HFFc6 (cell line): Measurements from ENCODE around the gene FATE1. TPM values are rescaled to one million over a fixed set of nuclear protein-coding genes. Genes with fewer than 3 reads are reported as not detected.

Experiments used
- DNase-seq: peaks from one replicate; pipeline ENCODE4 v3.0.0-alpha.2; 2018
- H3K27ac Mint-ChIP-seq: 2 replicates; pipeline ENCODE4 v1.8.0; 2020; ENCODE audit warnings: mild to moderate bottlenecking, mixed read lengths
- H3K27me3 Mint-ChIP-seq: 2 replicates; pipeline ENCODE4 v1.8.0; 2021; ENCODE audit warnings: mild to moderate bottlenecking, moderate library complexity, mixed read lengths; ENCODE audit not compliant: insufficient read depth
- H3K36me3 Mint-ChIP-seq: 2 replicates; pipeline ENCODE4 v1.8.0; 2021; ENCODE audit warnings: low read depth, mixed read lengths
- H3K4me1 Mint-ChIP-seq: 2 replicates; pipeline ENCODE4 v1.8.0; 2020; ENCODE audit warnings: low read depth, mixed read lengths
- H3K4me3 Mint-ChIP-seq: 2 replicates; pipeline ENCODE4 v1.8.0; 2020; ENCODE audit warnings: mild to moderate bottlenecking, moderate library complexity, mixed read lengths
- H3K9me3 Mint-ChIP-seq: 2 replicates; pipeline ENCODE4 v1.8.0; 2020; ENCODE audit warnings: mild to moderate bottlenecking, mixed read lengths
- CTCF ChIP-seq: fragments of 200-600 bp; sonication (generic); IDR thresholded peaks from 2 replicates; pipeline ENCODE4 v1.5.0; 2021; ENCODE audit warnings: antibody characterized with exemption, mild to moderate bottlenecking
- total RNA-seq, 6 experiments: library from RNA; stranded (reverse); fragmentation: NEBNext Ultra II Directional; extraction: Animal tissue kit (Norgen Biotek cat#: 25700); gene quantifications; 2 replicates in 1 of 6; 3 replicates in 5 of 6; pipeline ENCODE4 v1.2.3, GENCODE V29; 2021

FATE1 gene
- total RNA-seq, 6 experiments from 2014 or later = not detected

- no peak for DNase-seq
- no peak overlapping the region for H3K27ac Mint-ChIP-seq
Measured at GRCh38 chrX:151742311-151742710, 26.5 kb downstream of the FATE1 start.

GRCh38 chrX:151743651-151744470 is 28.0 kb downstream of the FATE1 start:
- no peak for TF ChIP-seq CTCF
- H3K27me3 Mint-ChIP-seq = no peaks in the 10 kb centered on the region; the same call in 1 of the 2 replicates
- no peak for DNase-seq
- no peaks in the 10 kb centered on the region for H3K4me1 Mint-ChIP-seq
- no peak overlapping the region for H3K4me3 Mint-ChIP-seq
- H3K27ac Mint-ChIP-seq = no peak overlapping the region
- no peaks in the 10 kb centered on the region for H3K36me3 Mint-ChIP-seq
- H3K9me3 Mint-ChIP-seq = peaks cover 5% of the 10 kb centered on the region; the same call in 1 of the 2 replicates

More at GRCh38 chrX:151742311-151742710, 26.5 kb downstream of the FATE1 start:
- Mint-ChIP-seq H3K4me3 (no peak overlapping the region), H3K27me3 (no peaks in the 10 kb centered on the region; the same call in 1 of the 2 replicates), H3K36me3 (no peaks in the 10 kb centered on the region; the same call in 1 of the 2 replicates), H3K9me3 (peaks cover 8% of the 10 kb centered on the region), H3K4me1 (no peaks in the 10 kb centered on the region)
- TF ChIP-seq CTCF = no peak

- Mint-ChIP-seq H3K27me3 (no peaks in the 10 kb centered on the region; the same call in 1 of the 2 replicates), H3K9me3 (peaks cover 5% of the 10 kb centered on the region; the same call in 1 of the 2 replicates), H3K4me3 (no peak overlapping the region)
Measured at GRCh38 chrX:151745651-151746050, 29.8 kb downstream of the FATE1 start.

GRCh38 chrX:151746502-151746901 is 30.7 kb downstream of the FATE1 start:
- Mint-ChIP-seq H3K9me3 (peaks cover 5% of the 10 kb centered on the region; the same call in 1 of the 2 replicates), H3K36me3 (no peaks in the 10 kb centered on the region), H3K4me3 (no peak overlapping the region), H3K4me1 (no peaks in the 10 kb centered on the region), H3K27ac (no peak overlapping the region), H3K27me3 (no peaks in the 10 kb centered on the region; the same call in 1 of the 2 replicates)
- TF ChIP-seq CTCF = no peak
- no peak for DNase-seq

More at GRCh38 chrX:151745651-151746050, 29.8 kb downstream of the FATE1 start:
- no peaks in the 10 kb centered on the region for H3K36me3 Mint-ChIP-seq
- no peaks in the 10 kb centered on the region for H3K4me1 Mint-ChIP-seq
- DNase-seq = no peak
- no peak for TF ChIP-seq CTCF
- H3K27ac Mint-ChIP-seq = no peak overlapping the region

- Mint-ChIP-seq H3K27me3 (peaks cover 2% of the 10 kb centered on the region; the same call in 1 of the 2 replicates), H3K27ac (no peak overlapping the region), H3K36me3 (no peaks in the 10 kb centered on the region), H3K9me3 (no peaks in the 10 kb centered on the region; the same call in 1 of the 2 replicates), H3K4me3 (no peak overlapping the region), H3K4me1 (no peaks in the 10 kb centered on the region; the same call in 1 of the 2 replicates)
- TF ChIP-seq CTCF = no peak
- no peak for DNase-seq
Measured at GRCh38 chrX:151750511-151750910, 34.7 kb downstream of the FATE1 start.
